HG03066 (cell line): ENCODE measurements around the gene PFKFB1.

Experiments used
- ATAC-seq: cut with Tn5 transposase; IDR thresholded peaks from one replicate; pipeline ENCODE4 v1.9.1; 2021; ENCODE audit warnings: low read depth; ENCODE audit not compliant: unreplicated experiment

PFKFB1 gene

DNA sequence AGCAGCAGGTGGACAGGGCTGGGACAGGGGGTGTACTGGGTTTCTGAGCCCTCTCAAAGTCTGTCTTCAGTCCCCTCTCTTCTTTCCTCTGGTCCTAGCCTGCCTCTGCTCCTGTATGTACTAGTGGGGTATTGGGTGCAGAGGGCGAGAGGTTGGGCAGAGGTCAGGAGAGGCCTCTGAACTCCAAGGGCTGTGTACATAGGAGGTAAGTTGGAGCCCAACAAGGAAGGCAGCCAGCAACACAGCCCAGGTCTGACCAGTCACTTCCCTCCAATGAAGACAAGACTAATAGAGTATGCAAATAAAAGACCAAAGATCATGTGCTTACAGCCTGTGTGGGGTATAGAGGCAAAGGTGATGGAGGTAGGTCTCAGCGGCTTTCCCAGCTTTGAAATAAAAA, at the start of gene PFKFB1:
TSS of gene PFKFB1 (minus strand) at position 90 of the 400 bp plus-strand sequence. CDS start 181 bp downstream, outside the sequence.
- no peak for ATAC-seq

- ATAC-seq, result no peak
Observed at GRCh38 chrX:55041514-55041913, 47.5 kb upstream of the PFKFB1 start.

- no peak for ATAC-seq
Observed at GRCh38 chrX:55039471-55039870, 45.5 kb upstream of the PFKFB1 start.

DNA sequence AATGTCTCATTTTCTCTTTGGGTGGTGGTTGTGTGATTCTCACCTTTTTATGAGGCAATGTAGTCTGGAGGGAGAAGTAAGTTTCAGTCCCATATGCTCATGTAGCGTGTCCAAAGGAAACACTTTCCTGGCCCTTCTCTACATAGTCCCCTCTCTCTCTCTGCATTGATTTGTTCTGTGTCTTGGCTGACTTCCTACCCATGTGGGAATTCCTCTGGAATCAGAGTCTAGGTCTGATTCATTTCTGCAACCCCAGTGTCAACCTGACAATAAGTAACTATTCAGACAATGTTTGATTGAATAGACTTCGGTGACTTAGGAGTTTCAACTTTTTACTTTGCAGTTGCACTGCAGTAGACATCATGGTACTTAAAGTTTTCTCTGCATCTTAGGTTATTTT, 39.4 kb upstream of the PFKFB1 start:
- ATAC-seq, result no peak

DNA sequence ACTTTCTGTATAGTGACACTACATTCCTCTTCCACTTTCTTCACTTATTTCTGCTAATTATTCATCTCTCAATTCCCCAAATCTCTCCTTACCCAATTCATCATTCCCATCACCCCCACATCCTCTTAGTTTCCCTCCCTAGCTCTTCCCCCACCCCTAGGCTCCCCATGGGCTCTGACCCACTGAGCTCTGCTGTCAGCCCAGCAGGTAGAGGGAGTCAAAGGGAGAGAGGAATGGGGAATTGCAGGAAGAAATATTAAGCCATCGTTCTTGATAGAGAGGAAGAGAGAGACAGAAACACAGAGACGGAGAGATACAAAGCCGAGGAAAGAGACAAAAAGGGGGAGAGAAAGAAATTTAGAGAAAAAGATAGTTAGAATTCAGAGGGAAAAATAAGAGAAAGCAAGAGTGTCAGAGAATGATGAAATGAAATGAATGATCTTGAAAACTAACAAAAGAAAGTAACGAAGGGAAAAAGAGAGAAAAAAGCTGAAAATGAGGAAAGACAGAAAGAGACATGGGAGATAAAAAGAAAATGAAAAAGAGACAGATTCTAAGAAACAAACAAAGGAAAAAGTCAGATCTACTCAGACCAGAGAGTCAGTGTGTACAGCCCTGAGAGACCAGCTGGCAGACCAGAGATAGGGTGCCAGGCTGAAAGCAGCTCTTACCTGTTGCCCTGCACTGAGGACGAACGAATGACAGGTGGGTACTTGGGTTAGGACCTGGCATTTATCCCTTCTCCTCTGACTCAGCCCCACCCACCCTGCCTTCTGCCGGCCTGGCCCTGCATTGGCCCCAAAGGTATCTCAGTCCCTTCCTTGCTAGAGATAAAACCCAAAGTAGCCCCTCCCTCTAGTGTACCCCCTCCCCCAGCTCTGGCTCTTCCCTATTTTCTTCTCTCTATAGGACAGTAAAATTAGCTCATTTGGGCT, 36.5 kb upstream of the PFKFB1 start, which contains the start of gene ALAS2:
TSS of gene ALAS2 (minus strand) at position 707 of the 935 bp plus-strand sequence. CDS start 4,977 bp downstream, outside the sequence.
- no peak for ATAC-seq

DNA sequence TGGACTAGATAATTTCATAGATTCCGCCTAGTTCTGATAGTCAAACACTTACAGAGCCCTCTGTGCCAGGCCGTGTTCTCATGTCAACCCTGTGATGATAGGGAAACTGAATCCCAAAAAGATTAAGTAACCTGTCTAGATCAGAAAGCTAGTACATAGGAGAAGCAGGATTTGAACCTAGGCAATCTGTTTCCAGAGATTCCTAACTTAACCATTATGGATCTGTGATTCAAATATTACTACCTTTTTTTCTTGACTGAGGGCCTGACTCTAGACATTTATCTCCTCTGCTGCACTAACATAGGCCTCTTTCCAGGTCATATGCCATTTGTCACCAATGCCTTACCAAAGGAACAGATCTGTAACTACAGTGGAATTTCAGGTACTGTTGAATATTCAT, 35.3 kb upstream of the PFKFB1 start:
- ATAC-seq, result no peak

- no peak for ATAC-seq
Observed at GRCh38 chrX:55028611-55029010, 34.6 kb upstream of the PFKFB1 start.

GRCh38 chrX:55028040-55028439, 34.1 kb upstream of the PFKFB1 start:
- no peak for ATAC-seq

GRCh38 chrX:55026840-55027239, 32.9 kb upstream of the PFKFB1 start:
- no peak for ATAC-seq

- ATAC-seq, result no peak
Observed at GRCh38 chrX:55026143-55026542, 32.2 kb upstream of the PFKFB1 start.

- ATAC-seq, result no peak
Observed at GRCh38 chrX:55014897-55015299, 20.9 kb upstream of the PFKFB1 start.

- no peak for ATAC-seq
Observed at GRCh38 chrX:55011294-55011693, 17.3 kb upstream of the PFKFB1 start.

DNA sequence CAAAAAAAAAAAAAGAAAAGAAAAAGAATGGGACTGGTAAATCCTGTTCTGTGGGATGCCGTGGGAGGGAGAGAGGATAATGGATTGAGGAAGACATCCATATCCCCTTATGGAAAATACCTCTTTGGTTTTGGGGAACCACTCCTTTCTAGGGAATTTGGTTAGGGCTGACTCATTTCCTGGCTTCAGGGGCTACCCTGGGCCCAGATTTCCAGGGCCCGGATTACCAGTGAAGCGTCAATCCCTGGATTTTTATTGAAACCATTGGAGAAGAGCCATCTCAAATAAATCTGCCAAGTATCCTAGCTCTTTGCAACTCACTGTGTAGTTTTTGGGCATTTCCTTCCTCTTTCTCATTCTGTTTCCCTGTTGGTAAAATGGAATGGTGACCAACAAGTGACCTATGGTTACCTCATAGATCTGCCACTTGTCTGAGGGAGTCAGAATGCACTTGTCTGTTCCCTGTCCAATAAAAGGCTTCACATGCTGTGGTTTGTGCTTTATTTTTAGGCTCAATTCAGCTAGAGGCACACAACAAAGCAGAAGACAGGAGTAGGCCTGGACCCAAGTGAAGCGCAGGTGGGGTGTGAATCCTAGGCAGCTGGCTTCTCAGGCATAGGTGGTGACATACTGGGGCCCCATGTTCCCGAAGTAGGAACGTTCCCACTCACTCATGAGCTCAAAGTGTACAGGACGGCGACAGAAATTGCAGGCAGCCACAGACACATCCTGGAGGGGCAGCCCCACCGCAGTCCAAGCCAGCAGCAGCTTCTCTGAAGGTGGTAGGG, 14.8 kb upstream of the PFKFB1 start:
- no peak for ATAC-seq

DNA sequence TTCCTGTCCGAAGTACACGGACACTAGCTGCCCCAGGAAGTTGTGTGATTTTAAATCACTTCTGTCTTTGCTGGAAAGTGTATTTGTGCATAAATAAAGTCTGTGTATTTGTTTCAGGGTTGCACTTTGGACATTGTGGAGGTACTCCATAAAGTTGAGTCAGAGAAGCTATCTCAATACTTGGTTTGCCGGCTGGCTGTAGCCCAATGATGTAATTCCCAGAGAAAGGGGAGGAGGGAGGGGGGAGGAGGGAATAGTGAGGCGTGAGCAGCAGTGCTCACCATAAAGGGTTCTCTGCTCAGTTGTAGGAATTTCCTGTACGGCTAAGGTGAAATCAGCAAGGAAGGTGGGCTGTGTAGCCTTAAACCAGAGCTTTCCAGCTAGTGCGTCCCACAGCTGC, 13.7 kb upstream of the PFKFB1 start:
- no peak for ATAC-seq

DNA sequence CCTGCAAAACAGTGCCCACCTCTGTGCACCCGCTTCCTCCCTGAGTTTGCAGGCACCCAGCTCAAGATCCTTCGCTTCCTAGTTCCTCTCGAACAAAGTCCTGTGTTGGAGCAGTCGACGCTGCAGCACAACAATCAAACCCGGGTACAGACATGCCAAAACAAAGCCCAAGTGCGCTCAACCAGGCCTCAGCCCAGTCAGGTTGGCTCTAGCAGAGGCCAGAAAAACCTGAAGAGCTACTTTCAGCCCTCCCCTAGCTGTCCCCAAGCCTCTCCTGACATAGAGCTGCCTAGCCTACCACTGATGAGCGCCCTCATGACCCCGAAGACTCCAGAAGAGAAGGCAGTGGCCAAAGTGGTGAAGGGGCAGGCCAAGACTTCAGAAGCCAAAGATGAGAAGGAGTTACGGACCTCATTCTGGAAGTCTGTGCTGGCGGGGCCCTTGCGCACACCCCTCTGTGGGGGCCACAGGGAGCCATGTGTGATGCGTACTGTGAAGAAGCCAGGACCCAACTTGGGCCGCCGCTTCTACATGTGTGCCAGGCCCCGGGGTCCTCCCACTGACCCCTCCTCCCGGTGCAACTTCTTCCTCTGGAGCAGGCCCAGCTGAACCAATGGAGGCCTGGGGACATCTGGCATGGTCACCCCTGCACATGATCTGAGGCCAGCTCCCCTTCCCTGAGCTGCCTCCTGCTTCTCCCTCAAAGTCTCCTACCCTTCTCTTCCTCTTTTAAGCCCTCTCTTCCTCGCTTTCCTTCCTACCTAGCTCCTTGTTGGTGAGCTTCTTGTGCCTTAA, 13.0 kb upstream of the PFKFB1 start:
- ATAC-seq, result no peak

GRCh38 chrX:55005256-55005655, 11.3 kb upstream of the PFKFB1 start:
- no peak for ATAC-seq

DNA sequence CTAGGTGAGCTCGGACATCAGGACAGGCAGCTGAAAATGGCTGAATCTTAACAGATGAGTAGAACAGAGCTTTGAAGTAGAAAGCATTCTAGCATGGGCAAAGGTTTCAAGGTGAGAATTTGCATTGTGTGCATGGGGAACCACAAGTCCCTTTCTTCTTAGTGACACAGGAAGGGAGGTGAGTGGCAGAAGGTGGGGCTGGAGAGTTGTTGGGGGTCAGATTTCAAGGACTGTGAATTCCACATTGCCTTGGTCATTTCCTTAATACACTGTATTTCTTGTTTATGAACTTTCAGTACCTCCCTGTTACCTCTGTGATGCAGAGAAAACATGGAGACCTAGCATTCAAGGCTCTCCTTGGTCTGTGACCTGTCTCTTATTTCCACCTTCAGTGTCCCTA, 10.2 kb upstream of the PFKFB1 start:
- ATAC-seq, result no peak

GRCh38 chrX:54999717-55000598, 6.0 kb upstream of the PFKFB1 start, which contains the start of gene APEX2:
Gene APEX2 (plus strand): TSS chrX:55000363. CDS start chrX:55000423, 60 bp downstream.
- ATAC-seq, result peak; percentile 88

GRCh38 chrX:54995621-54996020, 1.6 kb upstream of the PFKFB1 start:
- ATAC-seq, result no peak
